GM18499 (cell line): Measurements from ENCODE around the gene COPG1.

Source experiments
- ATAC-seq: cut with Tn5 transposase; IDR thresholded peaks from one replicate; pipeline ENCODE4 v1.9.1; 2021; ENCODE audit warnings: moderate number of reproducible peaks; ENCODE audit not compliant: insufficient read depth, unreplicated experiment

Gene COPG1

GRCh38 chr3:129276385-129276784 is 27.0 kb downstream of the COPG1 start:
- ATAC-seq: peak; percentile 92

DNA sequence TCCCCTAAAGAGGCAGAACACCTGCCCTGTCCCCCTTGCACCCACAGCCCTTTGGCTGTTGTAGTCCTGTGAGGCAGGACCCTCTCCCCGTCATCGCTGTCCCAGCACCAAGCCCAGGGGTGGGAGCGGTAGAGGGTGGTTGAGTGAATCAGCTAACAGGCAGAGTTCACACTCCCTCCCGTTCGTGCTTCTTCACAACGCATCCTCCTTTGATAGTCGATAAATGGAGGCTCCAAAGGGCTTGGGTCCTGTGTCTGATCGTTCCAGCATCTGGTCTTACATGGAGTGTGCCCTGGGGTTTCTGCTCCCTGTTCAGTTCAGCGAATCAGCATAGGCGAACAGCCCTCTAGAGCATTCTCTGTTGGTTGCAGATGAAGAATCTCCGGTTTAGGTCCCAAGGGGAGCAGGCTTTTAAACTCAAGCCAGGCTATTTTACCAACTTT is 28.4 kb downstream of the COPG1 start:
- ATAC-seq: no peak

DNA sequence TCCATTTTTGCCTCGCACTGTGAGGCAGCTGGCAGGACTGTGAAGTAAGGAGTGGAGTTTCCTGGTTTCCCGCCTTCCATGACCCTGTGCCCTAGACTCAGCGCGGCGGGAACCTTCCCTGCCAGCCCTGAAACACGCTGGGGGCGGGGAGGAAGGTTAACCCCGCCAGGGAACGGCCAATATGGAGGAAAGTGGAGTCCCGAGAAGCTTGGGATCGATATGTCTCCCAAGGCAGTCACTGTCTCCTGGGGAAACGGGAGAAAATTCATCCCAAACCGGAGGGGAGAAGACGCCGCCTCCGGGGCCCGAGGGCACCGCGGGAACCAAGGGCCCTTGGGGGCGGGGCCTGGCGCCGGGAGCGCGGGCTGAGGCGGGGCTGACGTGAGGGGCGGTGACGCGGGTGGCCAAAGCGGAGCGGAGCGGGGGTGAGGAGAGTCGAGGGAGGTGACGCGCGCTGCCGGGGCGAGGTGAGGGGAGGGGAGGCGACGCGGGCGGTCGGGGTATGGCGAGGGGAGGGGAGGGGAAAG is 29.1 kb downstream of the COPG1 start, which contains the start of gene HMCES:
Gene HMCES (plus strand): TSS at position 432 of the 527 bp plus-strand sequence. CDS start 863 bp downstream, outside the sequence.
- no peak for ATAC-seq

DNA sequence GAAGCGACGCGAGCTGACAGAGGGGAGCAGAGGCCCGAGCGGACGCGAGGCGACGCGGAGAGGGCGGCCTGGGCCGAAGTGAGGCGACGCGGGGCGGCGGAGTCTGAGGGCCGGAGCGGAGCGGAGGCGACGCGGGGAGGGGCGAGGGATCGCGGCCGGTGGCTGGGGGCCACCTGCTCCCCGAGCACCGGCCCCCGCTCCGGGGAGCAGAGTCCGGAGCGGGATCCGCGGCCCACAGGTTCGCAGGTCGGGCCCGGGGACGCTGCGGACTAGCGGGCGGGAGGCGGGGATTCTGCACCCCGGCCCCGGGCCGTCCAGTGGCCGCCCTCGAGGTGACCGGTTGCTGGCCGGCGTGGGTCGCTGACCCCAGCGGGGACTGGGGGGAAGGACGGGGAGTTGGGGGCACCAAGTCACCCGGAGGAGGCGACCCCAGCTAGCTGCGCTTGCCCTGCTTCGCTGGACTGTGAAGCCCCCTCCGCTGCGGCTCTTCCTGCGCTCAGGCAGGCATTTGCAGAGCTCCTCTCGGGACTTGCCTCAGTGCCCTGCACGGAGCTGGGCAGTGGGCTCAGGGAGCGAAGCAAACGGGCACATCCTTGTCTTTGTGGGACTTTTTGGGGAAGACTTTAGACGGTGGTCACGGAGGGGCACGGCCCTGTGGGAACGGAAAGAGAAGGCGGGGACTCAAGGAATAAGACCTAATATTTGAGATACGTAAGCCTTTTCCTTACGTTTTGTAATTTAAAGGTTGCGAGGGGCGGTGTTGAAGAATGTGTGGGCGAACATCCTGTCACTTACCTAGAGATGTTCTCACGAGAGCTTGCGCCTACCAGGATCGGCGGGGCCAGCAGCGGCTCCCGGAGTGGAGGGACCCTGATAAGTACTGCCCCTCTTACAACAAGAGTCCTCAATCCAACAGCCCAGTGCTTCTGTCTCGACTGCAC is 29.8 kb downstream of the COPG1 start:
- no peak for ATAC-seq

DNA sequence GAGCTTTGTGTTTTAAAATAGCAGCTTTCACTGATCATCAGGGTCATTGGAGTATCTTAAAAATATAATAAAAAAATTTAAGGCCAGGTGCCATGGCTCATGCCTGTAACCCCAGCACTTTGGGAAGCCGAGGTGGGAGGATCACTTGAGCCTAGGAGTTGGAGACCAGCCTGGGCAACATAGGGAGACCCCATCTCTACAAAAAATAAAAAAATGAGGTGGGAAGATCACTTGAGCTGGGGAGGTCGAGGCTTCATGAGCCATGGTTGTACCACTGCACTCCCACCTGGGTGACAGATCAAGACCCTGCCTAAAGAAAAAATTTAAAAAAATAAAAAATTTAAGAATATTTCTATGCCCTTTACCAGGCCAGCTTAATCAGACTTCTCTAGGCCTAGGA is 30.8 kb downstream of the COPG1 start:
- no peak for ATAC-seq

DNA sequence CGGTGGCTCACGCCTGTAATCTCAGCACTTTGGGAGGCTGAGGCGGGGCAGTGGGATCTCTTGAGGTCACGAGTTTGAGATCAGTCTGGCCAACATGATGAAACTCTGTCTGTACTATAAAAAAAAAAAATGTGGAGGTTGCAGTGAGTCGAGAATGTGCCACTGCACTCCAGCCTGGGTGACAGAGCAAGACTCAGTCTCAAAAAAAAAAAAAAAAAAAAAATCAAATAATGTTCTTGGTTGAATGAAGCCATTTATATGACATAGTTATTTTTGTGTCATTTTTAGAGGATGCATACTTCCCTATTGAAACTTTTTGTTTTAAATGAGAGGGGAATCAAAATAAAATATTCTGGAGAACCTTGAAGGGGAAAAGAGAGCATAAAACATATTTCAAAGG is 32.3 kb downstream of the COPG1 start:
- no peak for ATAC-seq

- peak; percentile 83 for ATAC-seq
Observed at GRCh38 chr3:129282727-129283327, 33.4 kb downstream of the COPG1 start.

DNA sequence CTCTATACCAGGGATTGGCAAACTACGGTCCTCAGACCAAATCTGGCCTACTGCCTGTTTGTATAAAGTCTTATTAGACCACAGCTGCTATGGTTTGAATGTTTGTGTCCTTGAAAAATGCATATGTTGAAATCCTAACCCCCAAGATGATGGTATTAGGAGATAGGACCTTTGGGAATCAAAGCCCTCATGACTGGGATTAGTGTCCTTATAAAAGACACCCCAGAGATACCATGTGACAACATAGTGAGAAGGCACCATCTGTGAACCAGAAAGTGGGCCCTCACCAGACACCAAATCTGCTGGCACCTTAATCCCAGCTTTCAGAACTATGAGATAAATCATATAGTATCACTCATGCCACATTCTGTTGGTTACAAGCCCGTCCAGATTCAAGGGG is 36.7 kb downstream of the COPG1 start:
- ATAC-seq: no peak

DNA sequence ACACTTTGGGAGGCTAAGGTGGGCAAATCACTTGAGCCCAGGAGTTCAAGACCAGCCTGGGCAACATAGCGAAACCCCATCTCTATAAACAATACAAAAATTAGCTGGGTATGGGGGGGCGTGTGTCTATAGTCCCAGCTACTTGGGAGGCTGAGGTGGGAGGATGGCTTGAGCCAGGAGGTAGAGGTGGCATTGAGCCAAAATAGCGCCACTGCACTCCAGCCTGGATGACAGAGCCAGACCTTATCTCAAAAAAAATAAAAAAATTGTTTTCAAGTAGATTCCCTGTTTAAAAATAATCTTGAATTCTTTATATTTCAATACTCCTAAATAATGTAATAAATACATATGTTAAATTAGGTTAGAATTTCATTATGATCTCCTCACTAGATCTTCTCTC is 39.0 kb downstream of the COPG1 start:
- no peak for ATAC-seq

GRCh38 chr3:129289201-129289921 is 40.0 kb downstream of the COPG1 start:
- ATAC-seq: no peak

GRCh38 chr3:129291236-129291886 is 42.0 kb downstream of the COPG1 start:
- no peak for ATAC-seq

- ATAC-seq: no peak
Observed at GRCh38 chr3:129295286-129295685, 45.9 kb downstream of the COPG1 start.

- ATAC-seq: no peak
Observed at GRCh38 chr3:129304146-129304961, 54.9 kb downstream of the COPG1 start.

DNA sequence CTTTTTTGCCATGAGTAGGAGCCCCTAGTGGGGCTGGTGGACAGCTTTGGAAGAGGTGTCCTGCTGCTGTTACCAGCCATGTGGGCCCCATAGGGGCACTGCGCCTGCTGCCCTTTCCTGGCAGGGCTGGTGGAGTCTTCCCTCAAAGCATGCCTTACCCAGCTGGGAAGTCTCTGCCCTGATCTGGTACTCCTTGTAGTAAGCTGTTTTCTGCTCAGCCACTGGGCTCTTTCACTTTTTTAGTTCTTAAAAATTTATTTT is 55.5 kb downstream of the COPG1 start:
- ATAC-seq: no peak

DNA sequence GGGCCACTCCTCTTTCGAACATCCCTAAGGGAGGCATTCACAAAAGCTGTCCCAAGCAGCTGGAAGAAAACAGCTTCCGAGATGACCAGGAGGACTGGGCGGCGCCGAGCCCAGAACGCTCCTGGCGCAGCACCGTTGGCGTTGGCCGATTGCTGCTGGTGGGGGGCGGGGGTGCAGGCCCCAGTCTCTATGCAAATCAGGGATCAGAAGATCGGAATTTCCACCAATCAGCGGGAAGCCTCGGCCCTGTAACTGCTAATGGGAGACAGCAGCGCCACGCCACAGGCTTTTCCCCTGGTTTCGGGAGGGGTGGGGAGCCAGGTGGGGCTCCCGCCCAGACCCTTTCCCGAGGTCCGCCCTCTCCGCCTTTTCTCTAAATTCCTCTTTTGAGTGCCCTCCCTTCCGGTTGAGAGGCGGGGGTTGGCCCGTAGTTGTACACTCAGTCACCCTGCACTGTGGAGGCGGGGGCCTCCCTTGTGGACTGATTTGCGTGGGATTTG is 56.2 kb downstream of the COPG1 start:
- ATAC-seq: no peak

DNA sequence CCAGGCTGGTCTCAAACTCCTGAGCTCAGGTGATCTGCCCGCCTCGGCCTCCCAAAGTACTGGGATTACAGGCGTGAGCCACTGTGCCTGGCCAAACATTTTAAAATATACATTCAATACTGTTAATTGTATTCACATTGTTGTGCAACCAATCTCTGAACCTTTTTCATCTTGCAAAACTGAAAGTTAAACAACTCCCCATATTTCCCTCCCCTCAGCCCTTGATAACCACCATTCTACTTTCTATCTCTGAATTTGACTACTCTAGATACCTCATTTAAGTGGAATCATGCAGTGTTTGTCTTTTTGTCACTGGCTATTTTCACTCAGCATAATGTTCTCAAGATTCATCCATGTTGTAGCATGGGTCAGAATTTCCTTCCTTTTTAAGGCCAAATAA is 59.2 kb downstream of the COPG1 start:
- no peak for ATAC-seq

DNA sequence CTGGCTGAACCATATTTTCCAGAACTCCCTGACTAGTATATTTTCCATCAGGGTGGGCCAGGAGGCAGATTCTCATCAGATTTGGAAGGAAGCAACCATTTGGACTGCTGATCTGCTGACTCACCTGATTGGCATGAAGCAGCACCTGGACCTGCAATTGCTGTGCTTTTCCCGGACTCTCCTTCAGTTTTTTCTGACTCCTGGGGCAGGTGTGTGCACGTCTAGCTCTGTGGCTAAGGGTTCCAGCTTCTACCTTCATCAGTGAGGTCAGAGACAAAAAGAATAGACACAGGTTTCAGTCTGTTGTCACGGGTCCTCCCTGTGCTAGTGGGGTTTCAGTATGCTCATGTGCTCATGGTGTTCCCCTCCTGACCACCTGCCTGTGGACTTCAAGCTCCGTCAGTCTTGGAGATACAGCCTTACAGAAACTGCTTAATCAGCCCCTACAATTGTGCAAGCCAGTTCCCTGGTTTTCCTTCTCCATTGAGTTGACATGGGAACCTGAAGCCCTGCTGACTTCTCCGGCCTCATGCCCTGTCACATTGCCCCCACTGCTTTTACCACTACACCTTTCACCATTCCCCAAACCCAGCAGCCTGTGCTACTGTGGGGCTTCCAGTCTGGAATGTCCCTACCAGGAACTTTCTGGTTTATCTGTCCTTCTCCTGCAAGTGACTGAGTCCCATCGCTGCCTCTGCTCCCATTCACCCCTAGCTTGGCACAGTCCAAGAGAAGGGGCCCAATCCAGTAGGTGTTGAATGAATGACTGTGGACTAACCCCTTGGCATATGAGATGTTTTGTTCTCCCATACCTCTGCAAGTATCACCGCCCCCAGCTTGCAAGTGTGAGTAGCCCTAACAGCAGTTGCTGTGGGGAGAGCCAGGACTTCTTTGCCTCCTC is 61.0 kb downstream of the COPG1 start:
- no peak for ATAC-seq
